Activated CD4-positive, alpha-beta T cell treated with anti-CD3 and anti-CD28 coated beads, Interleukin-10, Interleukin-2, amounts not matched to agents 100 ng/mL and 50 ng/mL, durations not matched to agents 16 hours and 8 hours (primary cell): ENCODE data around the gene CNOT3.

ENCODE experiments used
- DNase-seq: peaks from one replicate; pipeline ENCODE4 v3.0.0-alpha.2; 2020

CNOT3 gene

GRCh38 chr19:54123682-54124081 is 13.9 kb upstream of the CNOT3 start:
- no peak for DNase-seq

- no peak for DNase-seq
Measured at GRCh38 chr19:54124393-54124792, 13.2 kb upstream of the CNOT3 start.

DNA sequence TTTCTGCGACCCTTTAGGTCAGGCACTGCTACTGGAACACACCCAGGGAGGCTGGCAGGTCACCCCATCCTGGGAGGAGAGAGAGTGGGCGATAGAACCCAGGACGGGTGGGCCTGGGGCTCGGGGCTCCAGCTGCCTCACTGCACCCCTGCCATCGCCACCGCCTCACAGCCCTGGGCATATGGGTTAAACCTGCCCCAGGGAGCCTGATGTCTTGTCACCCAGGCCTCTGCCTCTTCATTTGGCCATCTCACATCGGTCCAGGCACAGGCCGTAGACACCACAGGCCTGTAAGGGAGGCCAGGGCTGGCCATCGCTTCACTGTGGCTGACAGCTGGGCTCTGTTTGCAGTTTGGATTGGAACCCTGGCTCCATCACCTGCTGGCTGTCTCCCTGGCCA is 11.8 kb upstream of the CNOT3 start:
- no peak for DNase-seq

DNA sequence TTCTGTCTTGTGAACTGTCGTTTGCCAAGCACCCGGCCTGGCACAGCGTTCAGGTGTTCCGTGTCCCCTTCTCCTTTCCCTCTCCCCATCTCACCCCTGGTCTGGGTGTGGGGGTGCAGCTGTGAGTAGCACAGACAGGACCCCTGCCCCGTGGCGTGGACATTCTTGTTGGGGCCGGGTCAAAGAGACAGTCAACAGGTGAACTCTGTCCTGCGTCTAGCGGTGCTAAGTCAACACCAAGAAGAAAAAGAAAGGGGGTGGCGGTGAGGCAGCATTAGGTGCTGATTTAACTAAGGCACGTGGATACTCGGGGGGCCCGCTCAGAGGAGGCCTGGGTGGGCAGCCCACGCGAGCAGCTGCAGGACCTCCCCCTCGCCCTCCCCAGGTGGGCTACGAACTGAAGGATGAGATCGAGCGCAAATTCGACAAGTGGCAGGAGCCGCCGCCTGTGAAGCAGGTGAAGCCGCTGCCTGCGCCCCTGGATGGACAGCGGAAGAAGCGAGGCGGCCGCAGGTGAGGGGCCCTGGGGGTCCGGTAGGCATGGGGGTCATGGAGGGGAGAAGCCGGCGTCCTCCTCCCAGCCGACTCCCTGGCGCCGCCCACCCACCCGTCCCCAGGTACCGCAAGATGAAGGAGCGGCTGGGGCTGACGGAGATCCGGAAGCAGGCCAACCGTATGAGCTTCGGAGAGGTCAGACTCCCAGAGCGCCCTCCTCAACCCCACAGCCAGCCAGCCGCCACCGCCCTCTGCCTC is 9.7 kb upstream of the CNOT3 start:
- DNase-seq = no peak

- DNase-seq = no peak
Measured at GRCh38 chr19:54128441-54128725, 9.2 kb upstream of the CNOT3 start.

DNA sequence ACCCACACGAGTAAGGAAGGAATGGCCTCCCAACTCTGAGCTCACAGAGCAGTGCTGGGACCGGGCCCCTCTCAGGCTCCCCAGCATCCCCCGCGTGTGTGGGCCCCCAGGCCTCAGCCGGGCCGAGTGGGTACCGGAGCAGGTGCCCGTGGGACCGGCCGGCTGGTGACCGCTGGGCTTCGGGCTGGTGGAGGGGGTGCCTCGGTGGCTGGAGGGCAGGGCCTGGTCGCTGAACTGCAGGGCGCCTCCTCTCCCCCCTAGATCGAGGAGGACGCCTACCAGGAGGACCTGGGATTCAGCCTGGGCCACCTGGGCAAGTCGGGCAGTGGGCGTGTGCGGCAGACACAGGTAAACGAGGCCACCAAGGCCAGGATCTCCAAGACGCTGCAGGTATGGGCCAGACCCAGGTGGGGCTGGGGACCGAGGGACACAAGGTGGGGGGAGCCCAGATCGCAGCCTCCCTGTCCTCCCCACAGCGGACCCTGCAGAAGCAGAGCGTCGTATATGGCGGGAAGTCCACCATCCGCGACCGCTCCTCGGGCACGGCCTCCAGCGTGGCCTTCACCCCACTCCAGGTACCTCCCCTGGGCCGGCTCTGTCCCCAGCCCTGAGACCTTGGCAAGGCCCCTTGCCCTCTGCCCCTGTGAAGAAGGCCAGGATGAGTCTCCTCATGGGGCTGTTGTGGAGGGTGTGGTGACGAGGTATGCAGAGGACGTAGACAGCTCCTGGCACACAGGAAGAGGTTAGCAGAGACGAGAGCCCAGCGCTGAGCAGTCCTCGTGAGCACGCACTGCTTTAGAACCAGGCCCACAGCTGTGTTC is 8.6 kb upstream of the CNOT3 start:
- no peak for DNase-seq

- no peak for DNase-seq
Measured at GRCh38 chr19:54129617-54129996, 8.0 kb upstream of the CNOT3 start.

DNA sequence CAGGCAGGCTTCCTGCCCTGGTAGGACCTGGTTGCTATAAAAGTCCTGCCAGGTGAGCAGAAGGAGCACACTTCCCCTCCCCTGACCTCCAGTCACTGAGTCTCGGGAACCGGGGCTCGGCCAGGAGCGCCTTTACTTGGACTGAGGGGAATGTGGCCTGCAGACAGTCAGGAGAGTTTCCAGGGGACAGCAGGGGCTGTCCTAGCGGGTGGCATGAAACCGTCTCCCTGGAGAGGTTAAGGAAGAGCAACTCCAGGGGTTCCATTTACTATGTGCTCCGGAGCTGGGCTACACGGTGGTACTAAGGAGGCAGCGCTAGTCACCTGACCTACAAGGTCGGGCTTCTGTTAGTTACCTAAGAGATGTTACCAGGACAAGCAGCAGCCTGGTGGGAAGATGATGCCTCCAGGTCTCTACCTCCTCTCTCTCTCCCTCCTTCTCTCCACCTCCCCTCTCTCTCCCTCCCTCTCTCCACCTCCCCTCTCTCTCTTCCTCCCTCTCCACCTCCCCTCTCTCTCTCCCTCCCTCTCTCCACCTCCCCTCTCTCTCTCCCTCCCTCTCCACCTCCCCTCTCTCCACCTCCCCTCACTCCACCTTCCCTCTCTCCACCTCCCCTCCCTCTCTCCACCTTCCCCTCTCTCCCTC is 4.1 kb upstream of the CNOT3 start:
- DNase-seq = no peak

DNA sequence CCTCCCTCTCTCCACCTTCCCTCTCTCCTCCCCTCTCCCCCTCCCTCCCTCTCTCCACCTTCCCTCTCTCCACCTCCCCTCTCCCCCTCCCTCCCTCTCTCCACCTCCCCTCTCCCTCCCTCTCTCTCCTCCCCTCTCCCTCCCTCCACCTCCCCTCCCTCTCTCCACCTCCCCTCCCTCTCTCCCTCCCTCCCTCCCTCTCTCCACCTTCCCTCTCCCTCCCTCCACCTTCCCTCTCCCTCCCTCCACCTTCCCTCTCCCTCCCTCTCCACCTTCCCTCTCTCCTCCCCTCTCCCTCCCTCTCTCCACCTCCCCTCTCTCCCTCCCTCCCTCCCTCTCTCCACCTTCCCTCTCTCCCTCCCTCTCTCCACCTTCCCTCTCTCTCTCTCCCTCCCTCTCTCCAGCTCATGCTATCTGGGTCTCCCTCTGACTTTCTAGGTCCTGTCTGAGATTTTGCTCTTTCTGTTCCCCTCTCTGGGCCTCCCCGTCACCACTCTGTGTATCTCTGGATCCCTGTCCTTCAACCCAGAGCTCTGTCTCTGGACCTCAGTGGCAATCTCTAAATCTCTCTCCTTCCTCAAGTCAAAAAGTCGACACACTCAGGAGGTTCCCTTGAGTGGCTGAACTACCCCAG is 3.5 kb upstream of the CNOT3 start:
- no peak for DNase-seq

DNA sequence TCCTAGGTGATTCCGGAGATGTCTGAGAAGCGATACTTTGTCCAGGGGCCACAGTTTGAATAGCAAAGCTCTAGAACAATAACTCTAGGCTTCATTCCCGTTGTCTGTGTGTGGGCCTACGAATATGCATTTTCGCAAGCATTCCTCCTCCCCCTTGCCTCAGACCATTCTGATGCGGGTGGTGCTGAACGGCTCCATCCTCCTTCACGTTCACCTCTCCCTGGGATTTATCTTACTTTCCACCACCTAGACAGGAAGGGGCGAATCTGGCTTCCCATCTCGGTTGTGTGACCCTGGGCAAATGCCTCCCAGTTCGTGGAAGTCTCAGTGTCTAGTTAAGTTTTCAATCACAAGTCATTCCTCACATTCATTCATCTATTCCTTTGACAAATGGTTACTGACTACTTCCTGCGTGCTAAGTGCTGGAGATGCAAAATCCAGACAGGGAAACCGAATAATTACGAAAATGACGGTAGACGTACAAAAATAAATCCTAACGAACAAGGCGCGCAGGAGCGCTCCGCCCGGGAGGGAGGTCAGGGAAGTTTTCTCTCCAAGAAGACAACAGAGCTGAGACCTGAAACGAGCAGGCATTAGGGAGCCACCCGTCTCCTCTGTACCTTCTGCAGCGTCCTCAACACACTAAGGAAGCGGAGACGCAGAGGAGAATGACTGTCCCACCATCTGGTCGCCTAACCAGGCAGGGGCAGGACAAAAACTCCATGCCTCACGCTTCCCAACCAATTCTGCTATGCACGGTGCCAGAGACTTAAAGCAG is 1.3 kb upstream of the CNOT3 start:
- DNase-seq = no peak

GRCh38 chr19:54136864-54137698 is 481 bp upstream of the CNOT3 start:
- DNase-seq = peak; percentile 100

GRCh38 chr19:54138489-54139256 is 1.1 kb downstream of the CNOT3 start:
- DNase-seq = peak; percentile 17

DNA sequence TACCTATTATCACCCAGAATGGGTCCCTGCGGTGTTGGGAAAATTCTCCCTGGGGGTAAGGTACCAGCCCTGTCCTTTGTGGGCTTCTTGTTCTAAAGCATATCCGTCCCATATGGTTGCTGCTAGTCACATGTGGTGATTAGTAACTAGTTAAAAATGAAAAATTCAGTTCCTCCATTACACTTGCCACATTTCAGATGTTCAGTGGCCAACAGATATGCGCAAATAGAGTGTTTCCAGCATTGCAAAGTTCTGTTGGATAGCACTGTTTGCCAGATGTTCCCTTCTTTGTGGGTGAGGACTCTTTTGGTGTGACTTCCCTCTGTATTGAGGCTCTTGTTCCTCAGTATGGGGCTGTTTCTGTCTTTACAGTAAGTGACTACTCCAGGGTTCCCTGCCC is 3.8 kb downstream of the CNOT3 start:
- DNase-seq = no peak

DNA sequence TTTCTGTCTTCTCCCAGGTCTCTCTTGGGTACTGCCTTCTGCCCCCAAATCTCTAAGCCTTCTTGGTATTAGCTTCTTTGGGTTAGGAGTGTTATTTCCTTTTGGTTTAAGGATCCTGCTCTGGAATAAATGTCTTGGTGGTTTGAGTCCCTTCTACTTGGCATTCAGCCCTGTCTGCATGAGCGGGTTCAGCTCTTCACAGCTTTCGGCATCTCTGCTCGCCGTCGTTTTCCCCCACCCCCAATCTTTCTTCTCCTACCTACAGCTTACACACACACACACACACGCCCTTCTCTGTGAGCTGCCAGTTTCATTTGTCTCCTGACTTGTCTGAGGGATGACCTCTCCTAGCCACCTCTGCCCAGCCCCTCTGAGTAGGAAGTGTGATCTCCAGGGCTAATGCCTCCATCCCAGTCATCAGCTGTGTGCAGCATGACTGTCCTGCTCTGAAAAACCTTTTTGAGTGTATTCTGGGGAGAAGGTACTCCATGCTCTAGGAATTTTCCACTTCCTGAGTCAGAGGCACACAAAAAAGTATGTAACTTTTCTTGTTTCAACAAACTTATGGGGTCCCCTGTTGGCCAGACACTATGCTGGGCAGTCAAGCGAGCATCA is 4.7 kb downstream of the CNOT3 start:
- DNase-seq = no peak

GRCh38 chr19:54145541-54146158 is 8.1 kb downstream of the CNOT3 start:
- no peak for DNase-seq

GRCh38 chr19:54147676-54148075 is 10.1 kb downstream of the CNOT3 start:
- no peak for DNase-seq

DNA sequence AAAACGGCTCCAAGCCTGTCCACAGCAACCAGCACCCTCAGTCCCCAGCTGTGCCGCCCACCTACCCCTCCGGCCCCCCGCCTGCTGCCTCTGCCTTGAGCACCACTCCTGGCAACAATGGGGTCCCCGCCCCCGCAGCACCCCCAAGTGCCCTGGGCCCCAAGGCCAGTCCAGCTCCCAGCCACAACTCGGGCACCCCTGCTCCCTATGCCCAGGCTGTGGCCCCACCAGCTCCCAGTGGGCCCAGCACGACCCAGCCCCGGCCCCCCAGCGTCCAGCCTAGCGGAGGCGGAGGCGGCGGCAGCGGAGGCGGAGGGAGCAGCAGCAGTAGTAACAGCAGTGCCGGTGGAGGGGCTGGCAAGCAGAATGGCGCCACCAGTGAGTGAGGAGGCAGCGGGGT is 10.6 kb downstream of the CNOT3 start:
- no peak for DNase-seq

DNA sequence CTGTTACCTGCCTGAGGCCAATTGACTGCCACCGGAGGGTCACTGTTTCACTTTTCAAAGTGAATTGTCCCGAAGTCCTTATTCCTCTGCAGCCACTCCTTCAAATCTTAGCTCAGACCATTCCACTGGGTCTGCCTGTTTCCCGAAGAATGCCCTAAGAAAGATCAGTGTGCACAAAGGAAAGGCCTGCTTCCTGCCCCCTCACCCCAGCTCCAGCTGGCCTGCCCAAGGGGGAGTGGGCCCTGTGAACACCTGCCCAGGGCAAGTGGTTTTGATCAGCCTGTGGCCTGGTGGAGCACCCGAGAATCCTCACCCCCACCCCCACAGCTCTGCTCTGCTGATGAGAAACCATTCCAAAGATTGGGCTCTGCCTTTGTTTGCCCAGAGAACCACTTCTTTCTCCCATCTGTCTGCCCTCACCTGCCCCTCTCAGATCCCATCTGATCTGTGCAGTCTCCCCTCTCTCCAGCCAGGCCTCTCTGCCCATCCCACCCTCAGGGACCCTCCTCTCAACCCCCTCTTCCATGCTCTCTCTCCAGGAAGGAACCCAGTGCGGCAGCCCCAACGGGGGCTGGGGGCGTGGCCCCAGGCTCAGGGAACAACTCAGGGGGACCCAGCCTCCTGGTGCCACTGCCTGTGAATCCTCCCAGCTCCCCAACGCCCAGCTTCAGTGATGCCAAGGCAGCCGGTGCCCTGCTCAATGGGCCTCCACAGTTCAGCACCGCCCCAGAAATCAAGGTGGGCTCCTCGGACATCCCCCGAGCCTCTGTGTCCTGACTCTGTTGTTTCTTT is 11.7 kb downstream of the CNOT3 start:
- DNase-seq = no peak

GRCh38 chr19:54151362-54152035 is 13.9 kb downstream of the CNOT3 start:
- no peak for DNase-seq
